GM19372 (cell line): ENCODE results near the gene OTOG.

Source experiments
- ATAC-seq: cut with Tn5 transposase; IDR thresholded peaks from one replicate; pipeline ENCODE4 v1.9.1; 2021; ENCODE audit warnings: mild to moderate bottlenecking, low read depth, moderate library complexity; ENCODE audit not compliant: unreplicated experiment

Gene OTOG

DNA sequence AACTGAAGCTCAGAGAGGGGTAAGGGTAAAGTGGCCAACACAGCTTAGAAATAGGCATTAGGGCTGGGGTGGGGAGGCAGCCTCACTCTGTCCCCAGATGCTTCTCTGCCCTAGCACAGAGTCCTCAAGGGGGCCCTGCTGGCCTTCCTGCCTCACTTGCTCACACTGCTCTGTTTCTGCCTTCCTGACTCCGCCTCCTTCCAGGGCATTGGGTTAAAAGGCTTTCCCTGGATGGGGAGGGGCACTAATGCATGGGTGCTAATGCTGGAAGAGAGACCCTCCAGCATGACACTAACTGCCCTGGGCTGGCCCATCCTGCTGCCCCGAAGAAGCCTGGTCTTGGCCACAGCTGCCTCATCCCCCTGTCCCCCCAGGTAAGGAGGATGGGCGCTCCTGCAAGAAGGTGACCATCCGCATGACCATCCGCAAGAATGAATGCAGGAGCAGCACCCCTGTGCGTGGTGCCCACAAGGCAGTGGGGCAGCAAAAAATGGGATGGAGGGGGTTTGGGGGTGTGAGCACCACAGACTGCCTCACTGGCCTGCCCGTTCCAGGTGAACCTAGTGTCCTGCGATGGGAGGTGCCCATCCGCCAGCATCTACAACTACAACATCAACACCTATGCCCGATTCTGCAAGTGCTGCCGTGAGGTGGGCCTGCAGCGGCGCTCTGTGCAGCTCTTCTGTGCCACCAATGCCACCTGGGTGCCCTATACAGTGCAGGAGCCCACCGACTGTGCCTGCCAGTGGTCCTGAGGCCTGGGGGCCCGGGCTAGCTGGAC, 98.3 kb downstream of the OTOG start:
- no peak for ATAC-seq

GRCh38 chr11:17646451-17647145, 99.5 kb downstream of the OTOG start:
- ATAC-seq = no peak

DNA sequence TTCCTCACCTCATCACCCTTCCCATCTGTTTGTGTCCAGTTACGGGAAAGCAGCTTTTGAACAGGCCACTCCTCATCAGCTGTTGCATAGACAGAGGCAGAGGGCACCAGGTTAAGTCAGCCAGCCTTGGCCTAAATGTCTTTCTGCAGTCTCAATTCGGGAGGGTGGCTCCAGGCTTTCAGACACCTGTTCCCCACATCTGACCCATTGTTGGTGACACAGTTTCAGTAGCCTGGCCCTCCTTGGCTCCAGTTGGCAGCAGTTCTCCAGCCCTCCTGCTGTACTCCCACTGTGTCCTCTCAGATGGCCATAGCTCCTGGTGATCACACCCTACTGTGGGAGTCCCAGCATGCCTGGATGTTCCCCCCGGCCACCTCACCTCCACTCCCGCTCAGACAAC, 101.5 kb downstream of the OTOG start:
- ATAC-seq = no peak

- ATAC-seq = no peak
Measured at GRCh38 chr11:17649261-17649660, 102.2 kb downstream of the OTOG start.

DNA sequence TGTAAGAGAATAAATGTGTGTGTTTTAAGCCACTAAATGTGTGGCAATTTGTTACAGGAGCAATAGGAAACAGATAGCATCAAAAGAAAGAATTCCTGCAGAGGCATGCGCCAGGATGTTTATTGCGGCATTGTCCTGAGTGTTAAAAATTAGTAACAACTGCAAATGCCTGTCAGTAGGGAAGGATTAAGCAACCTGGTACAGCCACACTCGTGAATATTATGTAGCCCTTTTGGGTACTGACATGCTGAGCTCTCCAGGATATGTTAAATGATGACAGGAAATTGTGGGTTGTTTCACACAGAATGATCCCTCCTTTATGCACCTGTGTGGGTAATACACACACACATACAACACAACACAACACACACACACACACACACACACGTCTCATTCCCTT, 102.6 kb downstream of the OTOG start:
- ATAC-seq = no peak

DNA sequence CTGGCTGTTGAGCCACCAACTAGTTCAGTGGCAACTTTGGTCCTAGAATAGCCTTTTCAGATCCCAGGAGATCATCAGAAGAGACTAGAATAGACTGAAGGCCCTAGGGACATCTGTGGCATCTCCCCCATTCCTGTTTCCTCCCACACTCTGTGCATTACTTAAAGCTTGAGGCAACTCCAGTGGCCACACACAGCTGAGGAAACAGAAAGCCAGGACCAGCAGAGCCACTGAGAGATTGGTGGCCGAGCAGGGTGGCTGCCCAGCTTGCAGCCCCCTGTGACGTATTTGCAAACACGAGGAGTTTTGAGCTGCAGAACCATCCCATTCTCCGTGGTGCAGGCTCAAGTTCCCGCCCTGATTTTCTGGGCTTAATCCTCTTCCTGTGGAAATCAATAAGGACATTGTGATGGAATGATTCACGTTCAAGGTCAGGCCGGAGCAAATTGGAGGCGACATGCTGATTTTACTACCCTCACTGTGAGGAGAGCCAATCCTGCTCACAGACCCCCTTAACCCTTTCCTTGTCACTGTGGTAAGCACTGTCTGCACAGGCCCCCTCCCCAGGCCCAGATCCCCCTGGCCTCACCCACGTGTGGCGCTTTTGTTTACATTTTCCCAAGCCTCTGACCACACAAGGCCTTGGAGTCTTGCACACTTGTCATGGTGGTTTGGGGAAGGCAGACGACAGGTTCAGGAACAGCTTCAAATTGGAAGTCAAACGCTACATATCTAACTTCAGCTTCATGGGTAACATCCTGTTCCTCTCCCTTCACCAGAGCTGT, 103.3 kb downstream of the OTOG start:
- ATAC-seq = no peak

DNA sequence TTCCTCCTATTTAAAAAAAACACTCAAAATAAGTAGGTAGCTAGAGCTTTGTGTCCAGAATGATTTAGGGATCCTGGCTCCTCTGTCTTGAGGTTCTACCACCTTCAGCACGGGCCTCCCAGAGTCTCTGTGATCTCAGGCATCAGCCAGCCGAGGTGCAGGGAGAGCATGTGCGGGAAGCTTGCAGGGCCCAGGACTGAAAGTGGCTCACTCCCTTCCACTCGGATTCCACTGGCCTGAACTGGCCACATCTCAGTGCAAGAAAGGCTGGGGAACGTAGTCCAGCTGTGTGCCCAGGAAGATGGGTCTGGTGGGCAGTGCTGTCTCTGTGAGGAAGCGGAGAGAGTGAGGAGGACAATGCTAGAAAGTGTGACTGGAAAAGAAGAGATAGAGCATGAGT, 104.0 kb downstream of the OTOG start:
- ATAC-seq = no peak

- ATAC-seq = no peak
Measured at GRCh38 chr11:17651681-17652080, 104.6 kb downstream of the OTOG start.

GRCh38 chr11:17652556-17652955, 105.5 kb downstream of the OTOG start:
- no peak for ATAC-seq

GRCh38 chr11:17653611-17654010, 106.6 kb downstream of the OTOG start:
- ATAC-seq = no peak

DNA sequence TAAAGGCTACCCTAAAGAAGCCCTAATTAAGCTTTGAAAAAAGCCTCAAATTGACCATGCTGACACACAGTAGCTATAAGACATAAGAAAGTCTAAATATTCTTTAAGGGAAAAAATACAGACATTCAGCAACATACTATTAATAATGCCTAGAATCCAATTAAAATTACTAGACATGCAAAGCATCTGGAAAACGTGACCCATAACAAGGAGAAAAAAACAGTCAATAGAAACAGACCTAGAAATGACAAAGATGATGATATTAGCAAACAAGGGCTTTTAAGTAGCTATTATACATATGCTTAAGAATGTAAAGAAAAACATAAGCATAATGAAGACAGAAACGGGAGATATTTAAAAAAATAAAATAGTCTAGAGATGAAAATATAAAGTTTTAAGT, 108.6 kb downstream of the OTOG start:
- no peak for ATAC-seq

DNA sequence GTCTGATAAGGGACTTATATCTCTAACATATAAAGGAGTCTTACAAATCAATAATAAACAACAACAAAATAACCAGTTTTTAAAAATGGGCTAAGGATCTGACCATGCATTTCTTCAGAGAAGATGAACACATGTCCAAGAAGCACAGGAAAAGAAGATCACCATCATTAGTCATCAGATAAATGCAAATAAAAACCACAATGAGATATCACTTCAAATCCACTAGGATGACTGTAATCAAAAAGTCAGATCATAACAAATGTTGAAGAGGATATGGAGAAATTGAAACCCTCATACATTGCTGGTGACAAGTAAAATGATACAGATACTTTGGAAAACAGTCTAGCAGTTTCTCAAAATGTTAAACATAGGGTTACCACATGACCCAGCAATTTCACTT, 111.2 kb downstream of the OTOG start:
- ATAC-seq = no peak

- no peak for ATAC-seq
Measured at GRCh38 chr11:17668166-17668565, 121.1 kb downstream of the OTOG start.

- no peak for ATAC-seq
Measured at GRCh38 chr11:17672469-17672868, 125.4 kb downstream of the OTOG start.

- no peak for ATAC-seq
Measured at GRCh38 chr11:17673951-17674350, 126.9 kb downstream of the OTOG start.

DNA sequence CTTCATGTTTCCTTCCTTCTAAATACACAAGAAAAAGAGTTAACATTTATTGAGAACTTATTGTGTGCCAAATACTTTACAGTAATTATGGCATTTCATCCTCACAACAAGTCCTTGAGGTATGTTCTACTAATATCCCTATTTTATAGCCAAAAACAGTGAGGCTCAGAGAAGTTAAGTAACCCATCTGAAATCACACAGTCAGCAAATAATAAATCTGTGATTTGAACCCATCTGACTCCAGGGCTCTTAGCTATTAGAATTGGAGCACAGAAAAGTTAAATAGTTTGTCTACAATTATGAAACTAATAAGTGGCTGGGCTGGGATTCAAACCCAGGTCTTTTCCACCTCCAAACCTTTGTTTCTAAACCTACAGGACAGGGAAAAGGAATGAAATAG, 135.8 kb downstream of the OTOG start:
- no peak for ATAC-seq

- no peak for ATAC-seq
Measured at GRCh38 chr11:17683377-17684161, 136.5 kb downstream of the OTOG start.

DNA sequence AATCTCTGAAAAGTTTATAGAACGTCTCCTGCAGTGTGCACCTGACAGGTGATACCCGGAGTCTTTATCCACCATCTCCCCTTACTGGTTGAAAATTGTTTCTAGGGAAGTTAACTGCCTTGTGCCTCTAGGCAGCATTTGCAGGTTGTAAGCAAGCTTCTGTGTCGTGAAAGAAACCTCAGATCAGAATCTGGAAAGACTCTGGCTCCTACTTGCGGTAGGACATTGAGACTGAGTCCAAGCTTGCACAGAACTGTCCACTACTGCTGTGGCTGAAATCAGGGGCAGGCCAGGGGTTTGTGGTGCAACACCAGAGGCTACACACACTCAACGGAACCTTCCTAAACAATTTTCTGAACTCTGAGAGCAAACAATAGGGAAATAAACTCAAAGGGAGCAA, 137.5 kb downstream of the OTOG start:
- no peak for ATAC-seq

DNA sequence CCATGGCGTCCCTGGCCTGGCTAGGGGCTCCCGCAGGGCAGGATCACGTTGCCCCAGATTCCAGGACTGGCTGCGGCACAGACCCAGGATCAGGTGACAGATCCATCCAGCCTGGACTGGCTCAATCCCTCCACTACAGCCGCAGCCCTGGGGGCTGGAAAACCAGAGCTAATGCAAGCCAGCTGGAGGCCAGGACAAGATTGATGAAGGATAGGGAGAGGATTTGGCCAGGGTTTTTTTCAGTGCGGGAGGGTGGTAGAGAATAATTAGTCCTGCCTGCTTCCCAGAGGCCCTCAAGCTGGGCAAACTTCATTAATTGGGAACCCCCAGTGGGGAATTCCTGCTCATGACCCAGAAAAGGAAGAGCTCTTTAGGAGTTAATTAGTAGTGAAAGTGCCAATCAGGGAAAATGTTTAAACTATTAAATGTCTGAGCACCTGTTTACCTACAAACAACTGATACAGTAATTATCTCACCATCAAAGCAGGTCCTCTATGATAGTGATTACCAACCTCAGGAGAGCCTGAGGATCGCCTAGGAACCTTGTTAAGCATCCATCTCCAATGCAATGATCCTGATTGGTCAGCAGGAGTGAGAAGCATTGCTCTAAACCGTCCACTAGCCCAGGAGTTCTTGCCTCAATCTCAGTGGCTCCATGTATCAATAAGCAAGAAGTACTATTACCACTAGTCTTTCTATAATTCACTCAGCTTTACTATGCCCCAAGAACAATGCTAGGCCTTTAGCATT, 139.3 kb downstream of the OTOG start:
- ATAC-seq = no peak
